B cell (primary cell): ENCODE data around the gene G6PD.

ENCODE experiments used
- EZH2 ChIP-seq: IDR thresholded peaks from 2 replicates; pipeline ENCODE4 v1.6.1; 2012; ENCODE audit warnings: borderline replicate concordance, low read depth, mild to moderate bottlenecking, moderate library complexity, low read length; ENCODE audit not compliant: insufficient read depth, poor library complexity, severe bottlenecking
- TF ChIP-seq, protein P1 (sequence below): fragments of 200-600 bp; IDR thresholded peaks from one replicate; pipeline ENCODE4 v1.8.0; 2022; ENCODE audit warnings: antibody characterized with exemption, mild to moderate bottlenecking

DNA sequence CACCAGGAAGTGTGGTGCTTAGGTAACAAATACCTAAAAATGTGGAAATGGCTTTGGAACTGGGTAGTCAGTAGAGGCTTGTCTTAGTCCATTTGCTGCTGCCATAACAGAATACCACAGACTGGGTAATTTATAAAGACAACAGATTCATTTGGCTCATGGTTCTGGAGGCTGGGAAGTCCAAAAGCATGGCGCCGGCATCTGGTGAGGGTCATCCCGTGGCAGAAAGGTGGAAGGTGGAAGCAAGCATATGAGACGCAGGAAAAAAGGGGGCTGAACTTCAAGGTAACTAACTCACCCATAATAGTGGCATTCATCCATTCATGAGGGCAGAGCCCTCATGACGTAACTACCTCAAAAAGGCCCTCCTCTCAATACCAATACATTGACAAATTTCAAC is 37.2 kb downstream of the G6PD start:
- TF ChIP-seq, protein P1, sequence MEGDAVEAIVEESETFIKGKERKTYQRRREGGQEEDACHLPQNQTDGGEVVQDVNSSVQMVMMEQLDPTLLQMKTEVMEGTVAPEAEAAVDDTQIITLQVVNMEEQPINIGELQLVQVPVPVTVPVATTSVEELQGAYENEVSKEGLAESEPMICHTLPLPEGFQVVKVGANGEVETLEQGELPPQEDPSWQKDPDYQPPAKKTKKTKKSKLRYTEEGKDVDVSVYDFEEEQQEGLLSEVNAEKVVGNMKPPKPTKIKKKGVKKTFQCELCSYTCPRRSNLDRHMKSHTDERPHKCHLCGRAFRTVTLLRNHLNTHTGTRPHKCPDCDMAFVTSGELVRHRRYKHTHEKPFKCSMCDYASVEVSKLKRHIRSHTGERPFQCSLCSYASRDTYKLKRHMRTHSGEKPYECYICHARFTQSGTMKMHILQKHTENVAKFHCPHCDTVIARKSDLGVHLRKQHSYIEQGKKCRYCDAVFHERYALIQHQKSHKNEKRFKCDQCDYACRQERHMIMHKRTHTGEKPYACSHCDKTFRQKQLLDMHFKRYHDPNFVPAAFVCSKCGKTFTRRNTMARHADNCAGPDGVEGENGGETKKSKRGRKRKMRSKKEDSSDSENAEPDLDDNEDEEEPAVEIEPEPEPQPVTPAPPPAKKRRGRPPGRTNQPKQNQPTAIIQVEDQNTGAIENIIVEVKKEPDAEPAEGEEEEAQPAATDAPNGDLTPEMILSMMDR: no peak
- no peak for TF ChIP-seq EZH2
